HCT116 (cell line): ENCODE data around the gene VDAC2.

Experiments used
- POLR2AphosphoS5 ChIP-seq: IDR thresholded peaks from 2 replicates; pipeline ENCODE4 v1.6.1; 2011; ENCODE audit warnings: mild to moderate bottlenecking, low read depth, low read length, moderate library complexity
- SIN3A ChIP-seq: IDR thresholded peaks from 2 replicates; pipeline ENCODE4 v1.6.1; 2012; ENCODE audit warnings: low read depth
- ZFX ChIP-seq: fragments of 450-650 bp; IDR thresholded peaks from 2 replicates; pipeline ENCODE4 v1.6.1; 2017
- TF ChIP-seq, protein P1 (sequence below), 3 experiments: fragments of 200-600 bp in 1 of 3; sonication (generic) in 1 of 3; IDR thresholded peaks in 2 of 3; conservative IDR thresholded peaks in 1 of 3; 2 replicates each; pipeline ENCODE4 v1.5.1; 2012 to 2017; ENCODE audit warnings: low read depth in 2 of 3, low read length in 2 of 3, antibody characterized with exemption in 1 of 3, borderline replicate concordance in 1 of 3, control low read depth in 1 of 3, mild to moderate bottlenecking in 1 of 3, mixed read lengths in 1 of 3, mixed run types in 1 of 3, moderate library complexity in 1 of 3; ENCODE audit not compliant: insufficient read depth in 1 of 3

DNA sequence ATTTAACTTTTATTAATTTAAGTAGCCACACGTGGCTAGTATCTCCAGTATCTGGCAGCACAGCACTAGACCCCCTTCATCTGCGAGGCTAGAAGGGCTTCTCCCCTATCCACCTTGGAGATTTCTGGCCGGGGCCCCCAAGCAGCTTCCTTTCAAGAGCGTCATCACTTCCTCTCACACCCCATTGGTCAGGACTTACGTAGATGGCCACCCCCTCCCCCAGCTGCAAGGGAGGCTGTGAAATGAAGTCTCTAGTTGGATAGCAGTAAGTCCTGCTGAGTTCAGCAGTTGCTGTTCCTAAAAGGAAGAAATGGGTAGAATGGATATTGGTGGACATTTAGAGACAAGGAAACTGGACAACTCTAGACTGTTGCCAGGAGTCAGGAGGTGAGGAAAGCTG is 59.0 kb downstream of the VDAC2 start:
- no peak for TF ChIP-seq SIN3A
- TF ChIP-seq, protein P1, sequence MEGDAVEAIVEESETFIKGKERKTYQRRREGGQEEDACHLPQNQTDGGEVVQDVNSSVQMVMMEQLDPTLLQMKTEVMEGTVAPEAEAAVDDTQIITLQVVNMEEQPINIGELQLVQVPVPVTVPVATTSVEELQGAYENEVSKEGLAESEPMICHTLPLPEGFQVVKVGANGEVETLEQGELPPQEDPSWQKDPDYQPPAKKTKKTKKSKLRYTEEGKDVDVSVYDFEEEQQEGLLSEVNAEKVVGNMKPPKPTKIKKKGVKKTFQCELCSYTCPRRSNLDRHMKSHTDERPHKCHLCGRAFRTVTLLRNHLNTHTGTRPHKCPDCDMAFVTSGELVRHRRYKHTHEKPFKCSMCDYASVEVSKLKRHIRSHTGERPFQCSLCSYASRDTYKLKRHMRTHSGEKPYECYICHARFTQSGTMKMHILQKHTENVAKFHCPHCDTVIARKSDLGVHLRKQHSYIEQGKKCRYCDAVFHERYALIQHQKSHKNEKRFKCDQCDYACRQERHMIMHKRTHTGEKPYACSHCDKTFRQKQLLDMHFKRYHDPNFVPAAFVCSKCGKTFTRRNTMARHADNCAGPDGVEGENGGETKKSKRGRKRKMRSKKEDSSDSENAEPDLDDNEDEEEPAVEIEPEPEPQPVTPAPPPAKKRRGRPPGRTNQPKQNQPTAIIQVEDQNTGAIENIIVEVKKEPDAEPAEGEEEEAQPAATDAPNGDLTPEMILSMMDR (IDR thresholded peaks at IDR 0.05 in 2 of 3, conservative IDR thresholded peaks at IDR 0.05 in 1 of 3; ENCODE audit: borderline replicate concordance in 1 of 3, insufficient read depth in 1 of 3, low read depth in 2 of 3, low read length in 2 of 3), result no peak
- TF ChIP-seq ZFX, result no peak
- no peak for TF ChIP-seq POLR2AphosphoS5
